ENCODE measurements around the gene ATP8A1. TPM values are rescaled to one million over a fixed set of nuclear protein-coding genes. Genes with fewer than 3 reads are reported as not detected.
"Not testable (repeated sequence)": the region's sequence is repeated elsewhere in the genome, so short reads cannot be mapped to it uniquely, and the experiment has no call there.

Gene ATP8A1
- 0.29 and 0.40 TPM in 2 replicates for total RNA-seq (2014; rRNA removed; shearing (Covaris generic))
- polyA plus RNA-seq (2015; cell fraction: cytosol; rRNA removed), result 0.67 and 0.89 TPM in 2 replicates
- polyA plus RNA-seq (2015; cell fraction: nucleus; rRNA removed), result 13.5 and 17.1 TPM in 2 replicates

DNA sequence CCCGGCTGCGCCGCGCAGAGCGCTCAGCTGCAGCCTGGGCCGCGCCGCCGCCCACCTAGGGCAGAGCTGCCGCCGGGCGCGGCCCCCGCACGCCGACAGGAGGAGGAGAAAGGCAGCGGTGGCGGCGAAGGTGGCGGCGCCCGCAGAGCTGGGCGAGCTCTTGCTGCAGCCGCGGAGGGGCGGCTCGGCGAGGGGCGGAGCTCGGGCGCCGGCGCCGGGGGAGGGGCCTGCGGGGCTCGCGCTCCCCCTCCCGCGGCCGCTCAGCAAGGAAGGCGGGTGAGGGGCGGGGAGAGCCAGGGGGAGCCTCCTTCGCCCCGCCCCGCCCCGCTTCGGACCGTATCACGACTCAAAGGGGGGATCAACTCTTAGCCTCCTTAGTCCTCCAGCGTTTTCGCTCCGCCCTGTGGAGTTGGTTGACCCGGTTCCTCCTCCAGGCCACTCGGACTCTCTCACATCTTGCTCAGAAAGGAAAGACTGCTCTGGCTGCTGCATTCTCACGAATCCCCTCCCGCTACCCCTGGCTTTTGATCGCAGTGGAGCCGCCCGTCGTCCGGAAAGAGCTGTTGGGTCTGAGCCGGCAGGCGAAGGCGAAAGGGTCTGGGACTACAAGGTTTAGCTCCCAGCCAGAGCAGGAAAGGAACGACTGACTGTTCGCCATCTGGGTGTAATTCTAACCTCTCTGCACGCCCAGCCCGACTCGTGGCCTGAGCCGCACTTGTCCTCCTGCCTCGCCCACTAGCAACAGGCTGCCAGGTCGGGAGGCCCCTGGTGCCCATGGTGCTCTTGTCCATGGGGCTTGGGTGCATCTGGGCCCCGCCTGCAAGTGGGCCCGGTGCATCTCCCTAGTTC lies at the start of gene ATP8A1:
Gene ATP8A1 (minus strand): TSS at position 162 of the 849 bp plus-strand sequence. CDS start 232 bp downstream, outside the sequence.
- DNase-seq (ENCODE audit: low read depth, low spot score), result peak; percentile 81
- in situ Hi-C loops (cut with HindIII; ENCODE audit: low pct_unique_long_range_greater_than_20kb, low sequenced_read_pairs), result no loop called here

DNA sequence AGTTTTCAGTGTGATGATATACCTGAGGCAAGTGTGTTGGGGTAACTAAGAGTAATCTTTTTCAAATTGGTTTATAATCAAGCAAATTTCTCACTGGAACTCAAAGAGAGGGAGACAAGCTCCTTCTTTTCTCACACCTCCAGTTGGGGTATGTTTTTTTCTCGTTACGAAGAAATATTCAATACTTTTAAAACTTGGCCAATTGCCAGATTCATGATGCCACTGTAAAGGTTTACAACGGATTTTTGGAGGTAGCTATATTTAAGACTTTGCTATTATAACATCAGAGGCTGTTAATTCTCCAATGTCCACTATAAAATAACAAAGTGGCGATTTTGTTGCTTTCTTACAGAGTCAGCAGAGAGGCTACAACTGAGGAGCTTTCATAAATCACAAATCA lies 49.2 kb upstream of the ATP8A1 start:
- no peak for DNase-seq (ENCODE audit: low read depth, low spot score)
- in situ Hi-C loops (cut with HindIII; ENCODE audit: low pct_unique_long_range_greater_than_20kb, low sequenced_read_pairs), result no loop called here

DNA sequence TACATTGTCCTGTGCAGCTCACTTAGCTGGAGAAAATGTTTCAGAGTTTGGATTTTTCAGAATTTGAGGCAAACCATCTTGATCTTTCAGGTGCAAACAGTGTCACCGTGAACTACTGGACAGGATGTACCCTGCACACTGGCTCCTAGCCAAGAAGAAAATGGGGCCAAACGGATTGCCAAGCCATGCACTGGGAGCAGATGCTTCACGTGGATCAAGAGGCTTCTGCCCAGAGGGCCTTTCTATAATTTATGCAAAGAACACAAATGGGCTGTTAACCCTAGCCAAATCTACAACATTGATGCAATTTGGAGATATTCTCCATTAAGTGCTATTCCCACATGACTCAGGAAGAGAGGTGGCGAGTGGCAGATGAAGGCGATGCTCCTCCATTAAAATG lies 46.9 kb upstream of the ATP8A1 start:
- in situ Hi-C loops (cut with HindIII; ENCODE audit: low pct_unique_long_range_greater_than_20kb, low sequenced_read_pairs), result no loop called here
- no peak for DNase-seq (ENCODE audit: low read depth, low spot score)

DNA sequence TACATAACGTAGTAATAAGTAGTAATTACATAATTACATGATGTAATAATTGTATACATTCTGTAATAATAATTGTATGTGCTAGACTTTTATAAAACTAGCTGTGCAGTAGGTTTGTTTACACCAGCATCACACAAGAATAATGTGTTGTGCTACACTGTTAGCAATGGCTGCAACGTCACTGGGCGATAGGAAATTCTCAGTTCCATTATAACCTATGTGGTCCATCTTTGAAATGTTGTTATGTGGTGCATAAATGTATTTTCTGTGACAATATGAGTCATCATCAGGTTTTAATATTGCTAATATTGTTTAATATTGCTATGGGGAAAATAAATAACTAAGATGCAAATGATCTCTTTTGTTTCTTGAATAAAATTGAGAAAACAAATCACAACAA lies 46.0 kb upstream of the ATP8A1 start:
- in situ Hi-C loops (cut with HindIII; ENCODE audit: low pct_unique_long_range_greater_than_20kb, low sequenced_read_pairs), result no loop called here
- no peak for DNase-seq (ENCODE audit: low read depth, low spot score)

DNA sequence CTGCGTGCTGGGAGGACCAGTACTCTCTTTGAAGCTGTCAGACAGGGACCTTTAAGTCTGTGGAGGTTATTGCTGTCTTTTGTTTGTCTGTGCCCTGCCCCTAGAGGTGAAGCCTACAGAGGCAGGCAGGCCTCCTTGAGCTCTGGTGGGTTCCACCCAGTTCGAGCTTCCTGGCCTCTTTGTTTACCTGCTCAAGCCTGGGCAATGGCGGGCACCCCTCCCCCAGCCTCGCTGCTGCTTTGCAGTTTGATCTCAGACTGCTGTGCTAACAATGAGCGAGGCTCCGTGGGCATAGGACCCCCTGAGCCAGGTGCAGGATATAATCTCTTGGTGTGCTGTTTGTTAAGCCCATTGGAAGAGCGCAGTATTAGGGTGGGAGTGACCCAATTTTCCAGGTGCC lies 44.9 kb upstream of the ATP8A1 start:
- in situ Hi-C loops (cut with HindIII; ENCODE audit: low pct_unique_long_range_greater_than_20kb, low sequenced_read_pairs); DNase-seq (ENCODE audit: low read depth, low spot score): not testable (repeated sequence)

DNA sequence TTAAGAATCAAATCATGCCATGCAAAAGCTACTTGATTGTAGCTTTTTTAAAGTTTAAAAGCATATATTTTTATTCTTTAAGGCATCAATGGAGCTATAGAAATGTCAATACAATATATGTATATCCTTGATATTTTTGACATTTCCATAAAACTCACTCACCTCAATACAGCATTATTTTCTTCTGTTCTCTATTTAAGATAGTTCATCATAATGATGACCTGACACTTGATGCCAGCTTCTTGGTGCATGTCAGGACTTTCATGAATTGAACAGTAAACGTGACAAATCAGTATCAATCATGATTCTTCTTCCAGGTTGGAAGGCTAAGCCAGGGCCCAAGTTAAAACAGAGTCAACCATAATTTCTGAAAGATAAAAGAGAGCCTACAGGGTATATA lies 33.6 kb upstream of the ATP8A1 start:
- in situ Hi-C loops (cut with HindIII; ENCODE audit: low pct_unique_long_range_greater_than_20kb, low sequenced_read_pairs), result no loop called here

DNA sequence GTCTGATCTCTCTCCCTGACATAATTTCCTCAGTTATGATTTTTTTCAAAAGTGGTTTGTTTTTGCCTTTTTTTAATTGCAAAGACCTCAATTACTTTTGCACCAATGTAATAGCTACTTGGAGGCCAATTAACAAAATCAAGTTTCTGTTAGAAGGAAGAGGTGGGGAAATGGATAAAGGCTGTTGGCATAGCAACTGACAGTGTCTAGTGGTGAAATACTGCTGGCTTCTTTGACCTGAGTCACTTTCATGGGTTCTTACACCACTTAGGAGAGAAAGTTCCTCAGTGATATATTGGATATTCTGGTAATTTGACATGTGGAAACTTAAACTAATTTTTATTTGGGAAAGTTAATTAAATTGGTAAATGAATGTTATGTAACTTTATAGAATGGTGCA lies 26.5 kb upstream of the ATP8A1 start:
- DNase-seq (ENCODE audit: low read depth, low spot score), result no peak
- in situ Hi-C loops (cut with HindIII; ENCODE audit: low pct_unique_long_range_greater_than_20kb, low sequenced_read_pairs), result no loop called here

More for the DNA sequence above, 33.6 kb upstream of the ATP8A1 start:
- no peak for DNase-seq (ENCODE audit: low read depth, low spot score)

DNA sequence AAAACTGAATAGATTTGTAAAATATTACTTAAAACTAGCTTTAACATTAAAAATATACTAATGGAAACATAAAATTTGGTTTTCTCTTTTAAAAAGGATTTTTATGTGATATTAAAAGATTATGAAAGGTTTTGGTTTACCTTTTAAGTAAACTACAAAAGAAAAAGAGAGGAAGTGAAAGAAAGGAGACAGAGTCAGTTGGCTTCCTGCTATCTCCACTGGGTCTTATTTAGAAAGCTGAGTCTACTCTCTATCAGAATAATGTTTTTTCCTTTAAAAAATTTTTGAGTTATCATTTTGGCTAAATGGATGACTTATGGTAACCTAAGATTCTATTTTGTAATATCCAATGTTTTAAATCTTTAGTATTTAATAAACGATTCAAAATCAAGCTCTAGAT lies 21.6 kb upstream of the ATP8A1 start:
- DNase-seq (ENCODE audit: low read depth, low spot score), result no peak
- in situ Hi-C loops (cut with HindIII; ENCODE audit: low pct_unique_long_range_greater_than_20kb, low sequenced_read_pairs), result no loop called here

DNA sequence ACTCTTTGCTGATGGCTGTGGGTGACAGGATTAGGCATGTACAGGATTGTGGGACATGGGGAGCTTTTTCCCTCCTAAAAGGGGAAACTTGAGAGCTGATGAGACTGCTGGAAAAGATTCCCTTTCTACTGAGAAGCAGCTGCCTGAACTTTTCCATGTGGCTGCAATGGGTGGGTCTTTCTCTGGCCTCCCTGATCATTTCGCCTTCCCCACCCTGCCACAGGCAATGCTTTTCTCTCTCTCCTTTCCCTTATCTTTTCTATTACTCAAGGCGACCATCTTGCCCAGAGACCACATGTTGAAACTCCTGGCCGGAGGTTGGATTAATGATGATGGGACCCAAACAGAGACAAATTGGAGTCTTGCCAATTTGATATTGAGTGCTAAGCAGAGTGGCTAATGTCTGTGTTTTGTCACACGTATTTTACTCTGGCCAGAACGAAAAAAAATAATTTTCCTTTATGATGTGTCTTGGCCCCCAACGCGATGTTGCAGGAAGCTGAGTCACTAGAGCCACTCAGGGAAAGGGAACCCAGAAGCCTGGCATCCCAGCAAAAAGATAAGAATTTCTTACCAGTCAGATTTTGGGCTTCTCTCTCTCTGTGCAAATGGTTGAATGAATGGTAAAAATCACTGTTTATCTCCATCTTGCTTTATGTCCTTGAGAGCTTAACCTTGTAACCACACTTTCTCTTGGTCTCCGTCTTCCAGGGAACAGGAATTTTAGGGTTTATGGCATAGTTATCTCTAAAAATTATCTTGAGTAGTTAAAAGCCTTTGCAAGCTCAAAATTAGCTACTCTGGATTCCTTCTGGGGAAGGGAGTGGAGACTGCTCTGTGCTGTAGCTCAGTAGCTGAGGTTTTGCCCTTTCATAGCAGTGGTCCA lies 19.4 kb upstream of the ATP8A1 start:
- in situ Hi-C loops (cut with HindIII; ENCODE audit: low pct_unique_long_range_greater_than_20kb, low sequenced_read_pairs), result no loop called here
- no peak for DNase-seq (ENCODE audit: low read depth, low spot score)

DNA sequence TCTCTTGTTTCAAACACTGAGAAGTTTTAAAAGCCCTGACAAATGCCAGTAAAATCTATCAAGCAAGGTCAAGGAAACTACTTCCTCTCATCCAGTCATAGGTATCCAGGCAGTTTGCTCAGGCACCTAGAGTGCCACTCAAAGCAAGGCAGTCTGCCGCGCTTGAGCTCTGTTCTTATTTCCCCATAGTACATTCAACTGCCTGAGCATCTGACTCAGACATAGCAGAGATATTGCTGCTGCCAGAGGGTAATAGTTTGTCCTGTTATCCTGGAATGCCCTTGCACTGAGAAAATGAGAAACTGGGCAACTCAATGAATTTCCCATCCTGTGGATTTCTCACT lies 16.1 kb upstream of the ATP8A1 start:
- no peak for DNase-seq (ENCODE audit: low read depth, low spot score)
- in situ Hi-C loops (cut with HindIII; ENCODE audit: low pct_unique_long_range_greater_than_20kb, low sequenced_read_pairs), result no loop called here

DNA sequence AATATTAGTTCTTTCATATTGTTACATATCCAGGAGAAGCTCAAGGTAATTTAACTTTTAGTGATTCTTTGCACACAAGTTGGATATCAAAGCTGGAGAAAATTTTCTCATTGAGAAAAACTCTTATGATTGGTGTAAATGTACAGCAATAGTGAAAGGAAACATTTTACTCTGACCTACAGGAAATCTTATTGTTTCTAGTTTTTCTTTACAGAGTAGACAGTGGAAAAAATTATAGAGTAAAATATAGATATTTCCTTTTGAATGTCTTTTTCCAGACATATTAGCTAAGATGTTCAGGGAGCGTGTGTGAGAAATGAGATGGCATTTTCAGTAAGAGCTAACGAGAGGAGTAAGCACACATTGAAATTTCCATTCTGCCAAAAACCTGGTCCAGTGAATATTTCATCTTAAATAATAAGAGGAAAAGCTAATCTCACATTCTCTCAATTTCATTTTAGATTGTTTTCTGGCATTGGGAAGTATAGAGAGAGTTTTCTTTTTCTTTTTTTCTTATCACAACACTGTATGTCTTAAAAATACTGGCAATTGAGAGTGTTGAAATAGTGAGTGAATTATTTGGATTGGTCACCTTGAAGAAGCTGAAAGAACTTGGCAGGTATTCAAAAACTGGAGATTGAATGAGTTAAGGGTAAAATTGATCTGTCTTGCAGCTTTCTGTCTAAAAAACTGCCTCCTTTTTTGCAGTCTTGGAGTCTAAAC lies 15.6 kb upstream of the ATP8A1 start:
- in situ Hi-C loops (cut with HindIII; ENCODE audit: low pct_unique_long_range_greater_than_20kb, low sequenced_read_pairs), result no loop called here
- no peak for DNase-seq (ENCODE audit: low read depth, low spot score)

DNA sequence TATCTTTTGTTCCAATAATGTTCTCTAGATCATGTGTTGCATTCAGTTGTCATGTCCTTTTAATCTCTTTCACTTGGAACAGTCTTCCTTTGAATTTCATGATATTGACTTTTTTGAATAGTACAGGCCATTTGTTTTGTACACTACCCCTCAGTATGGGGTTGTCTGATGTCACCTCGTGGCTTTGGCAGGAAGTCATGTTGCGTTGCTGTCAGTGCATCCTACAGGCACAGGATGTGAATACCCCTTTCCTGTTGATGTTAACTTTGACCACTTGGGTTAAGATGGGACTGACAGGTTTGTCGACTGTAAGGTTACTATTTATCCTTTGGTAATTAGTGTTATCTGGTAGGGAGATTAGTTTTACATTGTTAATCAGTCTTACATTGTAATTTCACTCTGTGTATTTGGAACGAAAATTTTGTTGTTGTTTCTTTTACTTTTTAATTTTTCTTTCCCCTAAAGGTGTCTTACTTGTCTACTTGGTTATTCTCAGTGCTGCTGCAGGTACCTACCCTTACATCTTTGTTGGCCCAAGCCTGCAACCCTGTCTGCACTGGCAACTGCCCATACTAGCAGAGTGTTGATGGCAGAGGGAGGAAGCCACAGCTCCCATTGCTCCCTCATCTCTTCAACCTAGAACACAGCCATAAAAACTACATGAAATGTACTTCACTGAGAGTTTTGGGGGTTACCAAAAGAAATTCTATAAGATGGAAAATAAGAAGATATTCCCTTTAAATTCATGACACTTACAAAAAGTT lies 14.7 kb upstream of the ATP8A1 start:
- in situ Hi-C loops (cut with HindIII; ENCODE audit: low pct_unique_long_range_greater_than_20kb, low sequenced_read_pairs), result no loop called here
- DNase-seq (ENCODE audit: low read depth, low spot score), result no peak

DNA sequence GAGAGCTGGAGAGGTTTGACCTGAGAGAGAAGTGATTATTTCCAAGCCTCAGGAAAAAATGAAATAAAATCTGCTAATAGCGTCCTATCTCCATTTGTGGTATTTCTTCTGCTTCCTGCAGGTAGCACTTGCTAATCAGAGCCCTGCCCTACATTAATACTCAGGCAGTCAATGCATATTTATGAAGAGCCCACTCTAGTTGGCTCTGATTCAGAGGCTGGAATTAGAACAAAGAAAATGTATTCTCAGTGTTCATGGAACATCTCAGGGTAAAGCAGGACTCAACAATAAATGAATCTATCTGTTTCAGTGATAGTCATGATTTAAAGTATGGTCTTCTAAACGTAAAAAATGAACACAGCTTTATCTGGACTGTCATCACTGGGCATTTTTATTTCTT lies 1.4 kb upstream of the ATP8A1 start:
- DNase-seq (ENCODE audit: low read depth, low spot score), result no peak
- in situ Hi-C loops (cut with HindIII; ENCODE audit: low pct_unique_long_range_greater_than_20kb, low sequenced_read_pairs), result no loop called here

DNA sequence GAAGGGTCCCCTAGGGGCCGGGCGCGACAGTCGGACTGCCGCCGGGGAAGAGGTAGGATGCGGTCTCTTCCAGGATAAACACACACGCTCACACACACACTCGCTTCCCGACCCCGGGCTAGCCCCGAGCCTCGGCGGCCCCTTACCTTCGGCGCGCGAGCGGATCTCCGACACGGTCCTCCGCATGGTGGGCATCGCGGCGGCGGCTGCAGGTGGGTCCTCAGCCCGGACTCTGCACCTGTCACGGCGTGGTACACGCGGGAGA lies 294 bp downstream of the ATP8A1 start:
- no peak for DNase-seq (ENCODE audit: low read depth, low spot score)
- in situ Hi-C loops (cut with HindIII; ENCODE audit: low pct_unique_long_range_greater_than_20kb, low sequenced_read_pairs), result no loop called here

DNA sequence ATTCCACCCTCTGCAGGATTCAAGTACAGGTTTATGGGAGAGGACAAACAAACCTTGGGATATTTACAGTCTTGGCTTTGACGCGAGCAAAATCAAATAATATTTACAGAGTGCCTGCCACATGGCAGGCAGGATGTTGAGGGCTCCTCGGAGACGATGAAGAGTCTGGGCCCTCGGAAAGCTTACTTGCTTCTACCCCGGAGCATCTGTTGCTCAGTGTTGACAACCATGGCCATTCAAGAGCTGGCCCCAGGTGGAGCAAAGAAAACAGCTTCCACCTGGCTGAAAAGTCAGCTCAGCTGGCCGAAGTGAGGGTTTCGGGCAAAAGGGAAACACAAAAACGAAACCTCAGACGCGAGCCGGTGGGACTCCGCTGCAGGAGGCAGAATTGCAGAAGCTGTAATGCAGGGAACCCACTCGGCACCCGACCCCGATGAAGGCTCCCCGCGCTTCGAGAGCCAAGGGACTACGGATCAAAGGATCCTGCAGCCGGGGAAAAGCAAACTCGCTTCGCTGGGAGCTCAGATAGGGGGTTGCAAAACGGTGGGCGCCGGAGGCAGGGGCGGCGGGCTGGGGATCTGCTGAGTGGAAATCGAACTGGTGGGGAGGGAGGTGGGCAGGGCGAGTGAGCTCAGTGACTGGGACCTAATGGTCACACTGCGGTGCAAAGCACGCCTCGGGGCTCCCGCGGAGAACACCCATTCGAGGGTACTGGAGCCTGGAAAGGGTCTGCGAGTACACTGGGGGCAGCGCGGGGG lies 805 bp downstream of the ATP8A1 start:
- in situ Hi-C loops (cut with HindIII; ENCODE audit: low pct_unique_long_range_greater_than_20kb, low sequenced_read_pairs), result no loop called here
- no peak for DNase-seq (ENCODE audit: low read depth, low spot score)

DNA sequence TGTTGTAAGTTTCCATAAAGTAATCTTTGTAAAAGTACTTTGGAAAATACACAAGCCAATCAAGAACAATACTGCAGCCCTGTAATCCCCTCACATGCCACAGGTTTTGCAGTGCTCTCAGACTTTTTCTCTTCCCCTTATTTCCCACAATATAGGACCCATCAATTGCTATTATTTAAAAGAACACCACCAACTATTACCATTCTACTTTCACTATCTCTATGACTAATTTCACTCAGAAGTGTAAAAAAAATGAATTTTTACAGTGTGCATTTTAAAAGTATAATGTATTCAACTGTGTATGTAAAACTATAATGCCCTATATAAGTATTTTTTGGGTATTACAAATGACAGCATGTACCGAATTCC lies 1.7 kb downstream of the ATP8A1 start:
- in situ Hi-C loops (cut with HindIII; ENCODE audit: low pct_unique_long_range_greater_than_20kb, low sequenced_read_pairs), result no loop called here

More for the DNA sequence above, 1.7 kb downstream of the ATP8A1 start:
- DNase-seq (ENCODE audit: low read depth, low spot score), result no peak

Measured in SK-MEL-5 (cell line).